AG04449 (cell line): ENCODE results near the gene ACSL5.

Experiments used
- CTCF ChIA-PET: fragments of 350-600 bp; formaldehyde crosslinking; extraction: SDS; loops from one replicate; lab custom pipeline; 2021; ENCODE audit warnings: antibody characterized with exemption; lab: Yijun Ruan, JAX
- POLR2A ChIA-PET: fragments of 400-600, 350-600 bp; formaldehyde crosslinking; extraction: SDS; loops from one replicate; lab custom pipeline; 2020; ENCODE audit warnings: antibody characterized with exemption, inconsistent platforms; lab: Yijun Ruan, JAX
- DNase-seq: peaks from one replicate; pipeline ENCODE4 v3.0.0-alpha.2; 2010; ENCODE audit warnings: low read depth, low spot score
- H3K4me3 ChIP-seq: 2 replicates; pipeline ENCODE4 v1.5.1; 2011; ENCODE audit warnings: low read depth, mild to moderate bottlenecking, control low read depth, low read length
- CTCF ChIP-seq: IDR thresholded peaks from one replicate; pipeline ENCODE4 v1.5.1; 2011; ENCODE audit warnings: mild to moderate bottlenecking, moderate library complexity, low read length, control low read depth, inconsistent platforms; ENCODE audit not compliant: insufficient read depth; ENCODE audit errors: missing control alignments

ACSL5 gene

GRCh38 chr10:112346774-112347173, 27.1 kb upstream of the ACSL5 start:
- DNase-seq, result no peak
- no peak overlapping the region for H3K4me3 ChIP-seq
- POLR2A ChIA-PET, result no interaction called here
- no peak for TF ChIP-seq CTCF
- CTCF ChIA-PET, result interaction anchor here (0.7 kb wide), 1 partner anchor 9 kb away, joined by 3 read pairs; no protein-coding TSS in a partner anchor

- no peak for DNase-seq
- H3K4me3 ChIP-seq, result no peak overlapping the region
- POLR2A ChIA-PET, result no interaction called here
- TF ChIP-seq CTCF, result no peak
- CTCF ChIA-PET, result no interaction called here
Measured at GRCh38 chr10:112347709-112348671, 25.9 kb upstream of the ACSL5 start.

DNA sequence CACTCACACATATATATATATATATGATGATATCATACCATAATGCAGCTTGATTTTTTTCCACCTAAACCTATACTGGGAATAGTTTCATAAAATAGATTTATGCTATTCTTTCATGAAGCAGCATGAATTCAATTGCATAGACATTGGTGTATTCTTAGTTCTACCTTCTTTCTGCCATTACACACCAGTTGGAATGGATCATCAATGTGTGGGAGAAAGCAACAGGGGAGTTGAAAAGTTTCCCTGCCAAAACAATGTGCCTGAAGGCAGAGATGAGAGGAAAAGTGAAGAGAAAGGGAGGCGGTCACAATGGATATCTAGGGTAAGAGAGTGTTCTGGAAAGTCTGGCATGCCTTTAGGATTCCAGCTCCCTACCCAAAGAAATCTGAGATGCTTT, 25.2 kb upstream of the ACSL5 start:
- ChIA-PET CTCF (no interaction called here), POLR2A (no interaction called here)
- no peak for TF ChIP-seq CTCF
- DNase-seq, result no peak
- no peak overlapping the region for H3K4me3 ChIP-seq

GRCh38 chr10:112349521-112350085, 24.3 kb upstream of the ACSL5 start:
- DNase-seq, result no peak
- no peak overlapping the region for H3K4me3 ChIP-seq
- ChIA-PET POLR2A (no interaction called here), CTCF (no interaction called here)
- no peak for TF ChIP-seq CTCF

DNA sequence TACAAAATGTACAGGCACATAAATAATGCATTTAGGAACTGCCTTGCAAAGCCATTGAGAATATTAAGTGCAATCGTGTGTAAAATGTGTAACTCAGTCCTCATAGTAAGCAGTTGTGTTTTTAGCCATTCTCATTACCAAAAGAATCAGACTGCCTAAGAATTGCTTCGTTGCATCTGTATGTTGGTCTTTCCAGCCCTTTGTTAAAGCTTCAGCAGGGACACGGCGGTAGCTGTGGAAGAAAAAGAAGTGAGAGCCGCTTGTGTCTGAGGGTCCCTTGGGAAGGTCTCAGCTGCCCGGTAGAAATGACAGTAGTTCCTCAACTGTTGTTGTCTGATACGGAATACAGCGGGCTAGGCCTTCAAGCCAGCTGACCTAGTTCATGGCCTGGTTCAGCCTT, 22.8 kb upstream of the ACSL5 start:
- no peak for TF ChIP-seq CTCF
- CTCF ChIA-PET, result interaction anchor here (1.1 kb wide), 1 partner anchor 9 kb away, joined by 3 read pairs; no protein-coding TSS in a partner anchor
- H3K4me3 ChIP-seq, result no peak overlapping the region
- POLR2A ChIA-PET, result no interaction called here
- no peak for DNase-seq

GRCh38 chr10:112352044-112352443, 21.9 kb upstream of the ACSL5 start:
- CTCF ChIA-PET, result no interaction called here
- no peak for TF ChIP-seq CTCF
- no peak for DNase-seq
- POLR2A ChIA-PET, result no interaction called here
- no peak overlapping the region for H3K4me3 ChIP-seq
